HepG2 (cell line): ENCODE results near the gene NAP1L4. TPM values are rescaled to one million over a fixed set of nuclear protein-coding genes. Genes with fewer than 3 reads are reported as not detected.

Experiments
- ATAC-seq: fragments of 200-7000 bp; cut with Tn5 transposase; 3 replicates; pipeline ENCODE4 v1.9.1; 2020; ENCODE audit warnings: mild to moderate bottlenecking, moderate library complexity
- BruUV-seq: library from RNA; stranded (reverse); fragments of 400-500 nt; replicated peaks from 2 replicates; lab custom pipeline; 2021; lab: Mats Ljungman, UMichigan
- CTCF ChIA-PET: fragments of 300-600 bp; formaldehyde crosslinking; extraction: SDS; loops from one replicate; lab custom pipeline; 2021; ENCODE audit warnings: low total read pairs, inconsistent platforms, low intra/inter-chr PET ratio; lab: Yijun Ruan, JAX
- POLR2A ChIA-PET: fragments of 350-600 bp; sonication (Branson Sonifier 250); formaldehyde crosslinking; loops from one replicate; lab custom pipeline; 2020; ENCODE audit warnings: antibody characterized with exemption, inconsistent platforms; lab: Yijun Ruan, JAX
- DNase-seq: peaks from one replicate; pipeline ENCODE4 v3.0.0-alpha.2; 2015; ENCODE audit warnings: low spot score
- FAIRE-seq: peaks from 3 replicates; lab custom pipeline; 2011; peaks lifted over from hg19 to GRCh38; lab: Jason Lieb, UNC
- H2AFZ ChIP-seq: one replicate; pipeline ENCODE4 v1.6.1; 2011; ENCODE audit warnings: low read length, inconsistent platforms
- H3K27ac ChIP-seq: fragments of 300-600 bp; 3 replicates; pipeline ENCODE4 v1.8.0; 2011; ENCODE audit warnings: mixed run types, mild to moderate bottlenecking, mixed read lengths, low read length, inconsistent platforms; ENCODE audit not compliant: insufficient read depth; ENCODE audit errors: extremely low read length
- H3K27me3 ChIP-seq, 2 experiments: fragments of 200-600 bp in 1 of 2; 2 replicates in 1 of 2; 3 replicates in 1 of 2; pipeline versions ENCODE4 v1.6.0 to v1.8.0; 2011; ENCODE audit warnings: low read length in 2 of 2, mild to moderate bottlenecking in 2 of 2, moderate library complexity in 2 of 2, inconsistent platforms in 1 of 2; ENCODE audit not compliant: insufficient read depth in 2 of 2, control insufficient read depth in 1 of 2
- H3K36me3 ChIP-seq, 2 experiments: fragments of 200-600 bp in 1 of 2; replicated peaks in 1 of 2; 2 replicates in 1 of 2; 3 replicates in 1 of 2; pipeline versions ENCODE4 v1.5.1 to v1.8.0; 2011; ENCODE audit warnings: low read length in 2 of 2, inconsistent platforms in 1 of 2; ENCODE audit not compliant: insufficient read depth in 2 of 2, control insufficient read depth in 1 of 2
- H3K4me1 ChIP-seq: 2 replicates; pipeline ENCODE4 v1.5.1; 2012; ENCODE audit warnings: low read length, inconsistent platforms; ENCODE audit not compliant: insufficient read depth
- H3K4me2 ChIP-seq: 2 replicates; pipeline ENCODE4 v1.6.0; 2011; ENCODE audit warnings: low read depth, low read length, inconsistent platforms
- H3K4me3 ChIP-seq, 3 experiments: fragments of 200-600 bp in 1 of 3; sonication (generic), shearing (Covaris generic) in 1 of 3; replicated peaks in 1 of 3; 2 replicates each; pipeline ENCODE4 v1.5.1; 2011 to 2016; ENCODE audit warnings: low read length in 3 of 3, inconsistent platforms in 2 of 3, low read depth in 2 of 3, mild to moderate bottlenecking in 2 of 3, control low read depth in 1 of 3, mixed read lengths in 1 of 3; ENCODE audit not compliant: insufficient read depth in 1 of 3
- H3K79me2 ChIP-seq: one replicate; pipeline ENCODE4 v1.6.1; 2011; ENCODE audit warnings: low read length, inconsistent platforms; ENCODE audit not compliant: insufficient read depth
- H3K9ac ChIP-seq: 2 replicates; pipeline ENCODE4 v1.6.0; 2011; ENCODE audit warnings: mild to moderate bottlenecking, low read depth, low read length, inconsistent platforms; ENCODE audit not compliant: insufficient read depth
- H3K9me3 ChIP-seq: 2 replicates; pipeline ENCODE4 v1.5.1; 2012; ENCODE audit warnings: mild to moderate bottlenecking, low read length
- H4K20me1 ChIP-seq: 2 replicates; pipeline ENCODE4 v1.6.0; 2011; ENCODE audit warnings: inconsistent platforms, mild to moderate bottlenecking, low read length, moderate library complexity; ENCODE audit not compliant: insufficient read depth
- HDAC2 ChIP-seq: sonication (generic); formaldehyde crosslinking; IDR thresholded peaks from 2 replicates; pipeline ENCODE4 v1.4.0; 2020; ENCODE audit warnings: missing genetic modification reagents
- KLF11 ChIP-seq: IDR thresholded peaks from 2 replicates; pipeline ENCODE4 v1.6.1; 2016; ENCODE audit warnings: missing compliant biosample characterization
- MXD4 ChIP-seq: IDR thresholded peaks from 2 replicates; pipeline ENCODE4 v1.6.1; 2016; ENCODE audit warnings: mild to moderate bottlenecking, missing biosample characterization, missing genetic modification reagents
- NR3C1 ChIP-seq: sonication (generic); formaldehyde crosslinking; IDR thresholded peaks from 2 replicates; pipeline ENCODE4 v1.4.0; 2020; ENCODE audit warnings: missing genetic modification reagents
- TAF1 ChIP-seq: sonication (generic); formaldehyde crosslinking; IDR thresholded peaks from 2 replicates; pipeline ENCODE4 v1.4.0; 2020; ENCODE audit warnings: missing genetic modification reagents
- THAP11 ChIP-seq: IDR thresholded peaks from 2 replicates; pipeline ENCODE4 v1.6.1; 2016; ENCODE audit warnings: missing biosample characterization, missing genetic modification reagents
- YY1 ChIP-seq: IDR thresholded peaks from 2 replicates; pipeline ENCODE4 v1.6.1; 2011; ENCODE audit warnings: low read length, low read depth, moderate library complexity, mild to moderate bottlenecking; ENCODE audit not compliant: insufficient read depth, insufficient replicate concordance
- ZFYVE20 ChIP-seq: sonication (generic); formaldehyde crosslinking; IDR thresholded peaks from 2 replicates; pipeline ENCODE4 v1.8.0; 2023; ENCODE audit warnings: low read depth, mild to moderate bottlenecking, moderate library complexity, missing genetic modification reagents, borderline replicate concordance
- ZNF616 ChIP-seq: sonication (generic); formaldehyde crosslinking; IDR thresholded peaks from 2 replicates; pipeline ENCODE4 v1.5.0; 2020; ENCODE audit warnings: low read depth, mild to moderate bottlenecking, missing genetic modification reagents
- ZNF720 ChIP-seq: sonication (generic); formaldehyde crosslinking; IDR thresholded peaks from 2 replicates; pipeline ENCODE4 v1.4.0; 2020; ENCODE audit warnings: missing genetic modification reagents
- ZNF790 ChIP-seq: sonication (generic); formaldehyde crosslinking; IDR thresholded peaks from 2 replicates; pipeline ENCODE4 v1.8.0; 2022; ENCODE audit warnings: missing genetic modification reagents, mild to moderate bottlenecking, borderline replicate concordance
- WGBS: methylation state at CpG from one replicate; pipeline ENCODE4 v1.1.6; 2017; ENCODE audit warnings: low lambda C conversion rate; 5-methylcytosine and 5-hydroxymethylcytosine counted together
- in situ Hi-C: cut with HindIII; loops from 2 replicates; pipeline ENCODE4 v1.10.0; 2017; ENCODE audit warnings: low pct_unique_long_range_greater_than_20kb; ENCODE audit not compliant: extremely low pct_ligation_motif_present
- intact Hi-C: fragments of 100-400 bp; cut with micrococcal nuclease; formaldehyde crosslinking; loops from one replicate; pipeline ENCODE4 v1.10.0; 2022; ENCODE audit not compliant: unreplicated experiment
- polyA plus RNA-seq, 8 experiments: library from polyadenylated mRNA; depleted of rRNA in 3 of 8; stranded (reverse) in 7 of 8; unstranded in 1 of 8; fragments of >200 nt; fragmentation: Illumina TruSeq in 4 of 8; extraction: Trizol in 4 of 8; gene quantifications; 2 replicates each; pipeline versions ENCODE4 v1.2.1 to v1.2.3, GENCODE V29; 2011 to 2016; ENCODE audit warnings: low read depth in 4 of 8, missing spikeins in 1 of 8, mixed read lengths in 1 of 8; ENCODE audit not compliant: insufficient read depth in 1 of 8
- total RNA-seq, 5 experiments: library from RNA; depleted of rRNA; stranded (reverse); fragments of >200 nt; fragmentation: Illumina TruSeq; extraction: Trizol; gene quantifications; 2 replicates each; pipeline ENCODE4 v1.2.3, GENCODE V29; 2016; ENCODE audit warnings: low read depth in 1 of 5
- TF ChIP-seq, protein P1 (sequence below): sonication (generic); formaldehyde crosslinking; IDR thresholded peaks from 2 replicates; pipeline ENCODE4 v1.4.0; 2020; ENCODE audit warnings: mild to moderate bottlenecking, missing genetic modification reagents
- TF ChIP-seq, protein P2 (sequence below): sonication (generic); formaldehyde crosslinking; IDR thresholded peaks from 2 replicates; pipeline ENCODE4 v1.9.0; 2021; ENCODE audit warnings: mild to moderate bottlenecking, missing genetic modification reagents
- TF ChIP-seq, protein P3 (sequence below): IDR thresholded peaks from 2 replicates; pipeline ENCODE4 v1.6.1; 2016; ENCODE audit warnings: missing genetic modification reagents, missing compliant biosample characterization

The NAP1L4 gene
- total and polyA plus RNA-seq, 2 of the 13 experiments (the other 11 are each of a cell fraction or from before 2014, with no cell fraction given): 64.0 to 186 TPM

DNA sequence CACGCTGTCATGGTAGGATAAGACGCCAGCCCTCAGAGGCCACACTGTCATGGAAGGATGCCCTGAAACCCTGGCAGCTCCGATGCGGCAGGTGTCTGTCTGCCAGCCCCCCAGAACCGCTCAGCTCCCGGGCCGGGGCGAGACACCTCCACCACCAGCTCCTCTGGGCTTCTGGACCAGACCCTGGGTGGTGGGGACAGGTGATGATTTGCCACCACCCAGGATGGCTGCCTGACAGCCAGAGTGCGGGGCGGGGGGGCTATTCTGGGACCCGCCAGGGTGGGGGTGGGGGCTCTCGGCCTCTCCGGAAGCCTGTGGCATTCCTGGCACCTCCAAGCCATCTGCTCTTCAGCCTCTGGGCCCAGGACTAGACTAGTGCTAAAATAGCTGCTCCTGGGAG, 72.3 kb downstream of the NAP1L4 start:
- 0 out of 2 replicates have a peak, but pooled peaks cover 2% of the 10 kb centered on the region for H4K20me1 ChIP-seq
- no TSS peak for BruUV-seq
- H3K4me1 ChIP-seq: peaks cover 4% of the 10 kb centered on the region
- FAIRE-seq (no peak), ATAC-seq (no peak), DNase-seq (no peak)
- no peak overlapping the region for H3K4me3 ChIP-seq
- H3K27ac ChIP-seq: no peak overlapping the region
- no peak overlapping the region for H2AFZ ChIP-seq
- no peaks in the 10 kb centered on the region for H3K79me2 ChIP-seq
- ChIA-PET POLR2A (interaction anchor here (1.2 kb wide), 1 partner anchor 16 kb away, joined by 3 read pairs; no protein-coding TSS in a partner anchor), CTCF (no interaction called here)
- H3K9ac ChIP-seq: no peak overlapping the region
- intact Hi-C loops: no loop called here
- WGBS: 82% methylated on average over 3 of the region's 13 CpGs
- no peaks in the 10 kb centered on the region for H3K36me3 ChIP-seq
- H3K27me3 ChIP-seq: no peaks in the 10 kb centered on the region
- no peak overlapping the region for H3K4me2 ChIP-seq
- in situ Hi-C loops: no loop called here
- H3K9me3 ChIP-seq: no peaks in the 10 kb centered on the region
- TF ChIP-seq, protein P1, sequence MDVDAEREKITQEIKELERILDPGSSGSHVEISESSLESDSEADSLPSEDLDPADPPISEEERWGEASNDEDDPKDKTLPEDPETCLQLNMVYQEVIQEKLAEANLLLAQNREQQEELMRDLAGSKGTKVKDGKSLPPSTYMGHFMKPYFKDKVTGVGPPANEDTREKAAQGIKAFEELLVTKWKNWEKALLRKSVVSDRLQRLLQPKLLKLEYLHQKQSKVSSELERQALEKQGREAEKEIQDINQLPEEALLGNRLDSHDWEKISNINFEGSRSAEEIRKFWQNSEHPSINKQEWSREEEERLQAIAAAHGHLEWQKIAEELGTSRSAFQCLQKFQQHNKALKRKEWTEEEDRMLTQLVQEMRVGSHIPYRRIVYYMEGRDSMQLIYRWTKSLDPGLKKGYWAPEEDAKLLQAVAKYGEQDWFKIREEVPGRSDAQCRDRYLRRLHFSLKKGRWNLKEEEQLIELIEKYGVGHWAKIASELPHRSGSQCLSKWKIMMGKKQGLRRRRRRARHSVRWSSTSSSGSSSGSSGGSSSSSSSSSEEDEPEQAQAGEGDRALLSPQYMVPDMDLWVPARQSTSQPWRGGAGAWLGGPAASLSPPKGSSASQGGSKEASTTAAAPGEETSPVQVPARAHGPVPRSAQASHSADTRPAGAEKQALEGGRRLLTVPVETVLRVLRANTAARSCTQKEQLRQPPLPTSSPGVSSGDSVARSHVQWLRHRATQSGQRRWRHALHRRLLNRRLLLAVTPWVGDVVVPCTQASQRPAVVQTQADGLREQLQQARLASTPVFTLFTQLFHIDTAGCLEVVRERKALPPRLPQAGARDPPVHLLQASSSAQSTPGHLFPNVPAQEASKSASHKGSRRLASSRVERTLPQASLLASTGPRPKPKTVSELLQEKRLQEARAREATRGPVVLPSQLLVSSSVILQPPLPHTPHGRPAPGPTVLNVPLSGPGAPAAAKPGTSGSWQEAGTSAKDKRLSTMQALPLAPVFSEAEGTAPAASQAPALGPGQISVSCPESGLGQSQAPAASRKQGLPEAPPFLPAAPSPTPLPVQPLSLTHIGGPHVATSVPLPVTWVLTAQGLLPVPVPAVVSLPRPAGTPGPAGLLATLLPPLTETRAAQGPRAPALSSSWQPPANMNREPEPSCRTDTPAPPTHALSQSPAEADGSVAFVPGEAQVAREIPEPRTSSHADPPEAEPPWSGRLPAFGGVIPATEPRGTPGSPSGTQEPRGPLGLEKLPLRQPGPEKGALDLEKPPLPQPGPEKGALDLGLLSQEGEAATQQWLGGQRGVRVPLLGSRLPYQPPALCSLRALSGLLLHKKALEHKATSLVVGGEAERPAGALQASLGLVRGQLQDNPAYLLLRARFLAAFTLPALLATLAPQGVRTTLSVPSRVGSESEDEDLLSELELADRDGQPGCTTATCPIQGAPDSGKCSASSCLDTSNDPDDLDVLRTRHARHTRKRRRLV (CRISPR knock-in tag): no peak
- TF ChIP-seq MXD4 (CRISPR knock-in tag) (no peak), TAF1 (CRISPR knock-in tag) (no peak), KLF11 (CRISPR knock-in tag) (no peak), HDAC2 (CRISPR knock-in tag) (no peak), ZNF616 (CRISPR knock-in tag) (no peak), THAP11 (CRISPR knock-in tag) (no peak), ZFYVE20 (no peak), ZNF790 (CRISPR knock-in tag) (no peak), ZNF720 (no peak), NR3C1 (CRISPR knock-in tag) (no peak), YY1 (no peak)
- TF ChIP-seq, protein P2, sequence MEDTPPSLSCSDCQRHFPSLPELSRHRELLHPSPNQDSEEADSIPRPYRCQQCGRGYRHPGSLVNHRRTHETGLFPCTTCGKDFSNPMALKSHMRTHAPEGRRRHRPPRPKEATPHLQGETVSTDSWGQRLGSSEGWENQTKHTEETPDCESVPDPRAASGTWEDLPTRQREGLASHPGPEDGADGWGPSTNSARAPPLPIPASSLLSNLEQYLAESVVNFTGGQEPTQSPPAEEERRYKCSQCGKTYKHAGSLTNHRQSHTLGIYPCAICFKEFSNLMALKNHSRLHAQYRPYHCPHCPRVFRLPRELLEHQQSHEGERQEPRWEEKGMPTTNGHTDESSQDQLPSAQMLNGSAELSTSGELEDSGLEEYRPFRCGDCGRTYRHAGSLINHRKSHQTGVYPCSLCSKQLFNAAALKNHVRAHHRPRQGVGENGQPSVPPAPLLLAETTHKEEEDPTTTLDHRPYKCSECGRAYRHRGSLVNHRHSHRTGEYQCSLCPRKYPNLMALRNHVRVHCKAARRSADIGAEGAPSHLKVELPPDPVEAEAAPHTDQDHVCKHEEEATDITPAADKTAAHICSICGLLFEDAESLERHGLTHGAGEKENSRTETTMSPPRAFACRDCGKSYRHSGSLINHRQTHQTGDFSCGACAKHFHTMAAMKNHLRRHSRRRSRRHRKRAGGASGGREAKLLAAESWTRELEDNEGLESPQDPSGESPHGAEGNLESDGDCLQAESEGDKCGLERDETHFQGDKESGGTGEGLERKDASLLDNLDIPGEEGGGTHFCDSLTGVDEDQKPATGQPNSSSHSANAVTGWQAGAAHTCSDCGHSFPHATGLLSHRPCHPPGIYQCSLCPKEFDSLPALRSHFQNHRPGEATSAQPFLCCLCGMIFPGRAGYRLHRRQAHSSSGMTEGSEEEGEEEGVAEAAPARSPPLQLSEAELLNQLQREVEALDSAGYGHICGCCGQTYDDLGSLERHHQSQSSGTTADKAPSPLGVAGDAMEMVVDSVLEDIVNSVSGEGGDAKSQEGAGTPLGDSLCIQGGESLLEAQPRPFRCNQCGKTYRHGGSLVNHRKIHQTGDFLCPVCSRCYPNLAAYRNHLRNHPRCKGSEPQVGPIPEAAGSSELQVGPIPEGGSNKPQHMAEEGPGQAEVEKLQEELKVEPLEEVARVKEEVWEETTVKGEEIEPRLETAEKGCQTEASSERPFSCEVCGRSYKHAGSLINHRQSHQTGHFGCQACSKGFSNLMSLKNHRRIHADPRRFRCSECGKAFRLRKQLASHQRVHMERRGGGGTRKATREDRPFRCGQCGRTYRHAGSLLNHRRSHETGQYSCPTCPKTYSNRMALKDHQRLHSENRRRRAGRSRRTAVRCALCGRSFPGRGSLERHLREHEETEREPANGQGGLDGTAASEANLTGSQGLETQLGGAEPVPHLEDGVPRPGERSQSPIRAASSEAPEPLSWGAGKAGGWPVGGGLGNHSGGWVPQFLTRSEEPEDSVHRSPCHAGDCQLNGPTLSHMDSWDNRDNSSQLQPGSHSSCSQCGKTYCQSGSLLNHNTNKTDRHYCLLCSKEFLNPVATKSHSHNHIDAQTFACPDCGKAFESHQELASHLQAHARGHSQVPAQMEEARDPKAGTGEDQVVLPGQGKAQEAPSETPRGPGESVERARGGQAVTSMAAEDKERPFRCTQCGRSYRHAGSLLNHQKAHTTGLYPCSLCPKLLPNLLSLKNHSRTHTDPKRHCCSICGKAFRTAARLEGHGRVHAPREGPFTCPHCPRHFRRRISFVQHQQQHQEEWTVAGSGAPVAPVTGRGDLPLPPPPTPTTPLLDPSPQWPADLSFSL (CRISPR knock-in tag): no peak
- TF ChIP-seq, protein P3, sequence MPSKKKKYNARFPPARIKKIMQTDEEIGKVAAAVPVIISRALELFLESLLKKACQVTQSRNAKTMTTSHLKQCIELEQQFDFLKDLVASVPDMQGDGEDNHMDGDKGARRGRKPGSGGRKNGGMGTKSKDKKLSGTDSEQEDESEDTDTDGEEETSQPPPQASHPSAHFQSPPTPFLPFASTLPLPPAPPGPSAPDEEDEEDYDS (CRISPR knock-in tag): no peak
